Ovary (tissue), 9 donors: ENCODE results near the gene SNAP23. TPM values are rescaled to one million over a fixed set of nuclear protein-coding genes. Genes with fewer than 3 reads are reported as not detected.

ENCODE experiments used
- DNase-seq, 5 donors: peaks; one replicate each; pipeline ENCODE4 v3.0.0-alpha.2; 2019 to 2020
- H3K27ac ChIP-seq, 2 donors: fragments of 200-600 bp; one replicate each; pipeline versions ENCODE4 v1.5.1 to v1.8.0; 2019 to 2022
- H3K27me3 ChIP-seq: fragments of 200-600 bp; one replicate; pipeline ENCODE4 v1.8.0; 2022
- H3K36me3 ChIP-seq: fragments of 200-600 bp; sonication (generic); one replicate; pipeline ENCODE4 v1.5.1; 2019
- H3K4me1 ChIP-seq: one replicate; pipeline ENCODE4 v1.8.1; 2013; ENCODE audit warnings: mild to moderate bottlenecking, moderate library complexity; ENCODE audit not compliant: insufficient read depth
- H3K4me3 ChIP-seq: fragments of 200-600 bp; sonication (generic); one replicate; pipeline ENCODE4 v1.5.1; 2017
- H3K9me3 ChIP-seq, 2 donors: fragments of 200-600 bp in 1 of 2; sonication (generic) in 1 of 2; one replicate each; pipeline versions ENCODE4 v1.5.1 to v1.8.1; 2013 to 2019; ENCODE audit warnings: mild to moderate bottlenecking in 1 of 2, moderate library complexity in 1 of 2
- CTCF ChIP-seq, 3 donors: fragments of 450-650 bp in 2 of 3; fragments of 200-600 bp in 1 of 3; IDR thresholded peaks; one replicate each; pipeline versions ENCODE4 v1.5.1 to v1.8.0; 2016 to 2022; ENCODE audit warnings: antibody characterized with exemption in 3 of 3, mild to moderate bottlenecking in 1 of 3
- EP300 ChIP-seq: sonication (generic); formaldehyde crosslinking; IDR thresholded peaks from one replicate; pipeline ENCODE4 v1.6.1; 2017; ENCODE audit warnings: antibody characterized with exemption
- POLR2A ChIP-seq: fragments of 450-650 bp; IDR thresholded peaks from one replicate; pipeline ENCODE4 v1.6.1; 2017; ENCODE audit warnings: antibody characterized with exemption, mild to moderate bottlenecking, moderate library complexity
- WGBS, 3 donors: extraction: QIAGEN DNeasy Blood & Tissue Kit in 1 of 3; methylation state at CpG; one replicate each; pipeline versions ENCODE4 v1.1.5 to v1.1.7; 2013 to 2017; 5-methylcytosine and 5-hydroxymethylcytosine counted together
- intact Hi-C, 4 donors: fragments of 100-400 bp; cut with DNase I; formaldehyde crosslinking; loops; one replicate each; pipeline versions ENCODE4 v1.11.0 to v1.15.1; 2022 to 2023
- polyA plus RNA-seq, 2 donors: library from polyadenylated mRNA; stranded (reverse); fragments of 200-250 nt in 1 of 2; fragments of 350-450 nt in 1 of 2; fragmentation: Illumina TruSeq in 1 of 2; extraction: RNeasy Lipid Tissue Mini Kit (QIAGEN cat#74804) in 1 of 2; gene quantifications; one replicate each; pipeline ENCODE4 v1.2.3, GENCODE V29; 2013 to 2014
- total RNA-seq, 7 donors: library from RNA; depleted of rRNA in 2 of 7; stranded (reverse); fragments of >200 nt in 2 of 7; fragmentation: NEBNext Ultra II Directional in 3 of 7; extraction: Animal tissue kit (Norgen Biotek cat#: 25700) in 3 of 7; gene quantifications; one replicate each; pipeline versions ENCODE4 v1.1.0 to v1.2.4, GENCODE V29; 2016 to 2023
- donor health status: DM: no; HTN: no; CAD: no; lungs with moderate emphysema.
- donor health status: DM: no; HTN: no; CAD: no.
- donor health status: Bipolar disorder and iron deficiency.
- donor health status: DM: yes; HTN: yes; CAD: no.
- donor health status: DM: no; HTN: no; CAD: no.
- donor health status: DM: yes; HTN: yes; CAD: no.

Gene SNAP23
- total and polyA plus RNA-seq, 9 donors: 37.9 to 93.0 (median 53.0) TPM

- Histone ChIP-seq H3K36me3 (no peaks in the 10 kb centered on the region), H3K4me3 (no peak overlapping the region), H3K27me3 (no peaks in the 10 kb centered on the region), H3K4me1 (no peaks in the 10 kb centered on the region), H3K9me3 (no peaks in the 10 kb centered on the region), H3K27ac (no peak overlapping the region)
- WGBS, 3 donors: 56 to 73% (median 61%) methylated on average over 2 of the region's 2 CpGs
- TF ChIP-seq CTCF (IDR thresholded peaks at IDR 0.05) (no peak), POLR2A (no peak), EP300 (no peak)
- no peak for DNase-seq
- intact Hi-C loops: no loop called here
Observed at GRCh38 chr15:42474827-42475226, 20.6 kb upstream of the SNAP23 start.

DNA sequence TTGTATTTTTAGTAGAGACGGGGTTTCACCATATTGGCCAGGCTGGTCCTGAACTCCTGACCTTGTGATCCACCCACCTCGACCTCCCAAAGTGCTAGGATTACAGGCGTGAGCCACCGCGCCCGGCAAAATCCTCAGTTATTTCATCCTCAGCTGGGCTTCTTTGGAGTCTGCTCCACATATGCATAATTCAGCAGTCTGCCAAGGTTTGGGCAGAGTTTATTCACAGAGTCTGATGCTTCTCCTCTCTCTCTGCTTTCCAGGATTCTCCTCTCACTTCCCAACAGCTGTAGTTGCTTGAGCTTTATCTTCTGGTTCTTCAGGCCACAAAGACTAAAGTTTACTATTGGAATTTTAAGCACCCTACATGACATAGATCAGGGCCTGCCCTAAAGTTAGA is 12.7 kb upstream of the SNAP23 start:
- H3K4me3 ChIP-seq: no peak overlapping the region
- no peak overlapping the region for H3K27ac ChIP-seq
- TF ChIP-seq POLR2A (no peak), CTCF (IDR thresholded peaks at IDR 0.05) (no peak), EP300 (no peak)
- WGBS, 3 donors: 93 to 97% (median 94%) methylated on average over 6 of the region's 6 CpGs
- no peaks in the 10 kb centered on the region for H3K27me3 ChIP-seq
- no peak for DNase-seq
- H3K9me3 ChIP-seq: no peaks in the 10 kb centered on the region
- H3K36me3 ChIP-seq: no peaks in the 10 kb centered on the region
- intact Hi-C loops: no loop called here
- H3K4me1 ChIP-seq: no peaks in the 10 kb centered on the region

DNA sequence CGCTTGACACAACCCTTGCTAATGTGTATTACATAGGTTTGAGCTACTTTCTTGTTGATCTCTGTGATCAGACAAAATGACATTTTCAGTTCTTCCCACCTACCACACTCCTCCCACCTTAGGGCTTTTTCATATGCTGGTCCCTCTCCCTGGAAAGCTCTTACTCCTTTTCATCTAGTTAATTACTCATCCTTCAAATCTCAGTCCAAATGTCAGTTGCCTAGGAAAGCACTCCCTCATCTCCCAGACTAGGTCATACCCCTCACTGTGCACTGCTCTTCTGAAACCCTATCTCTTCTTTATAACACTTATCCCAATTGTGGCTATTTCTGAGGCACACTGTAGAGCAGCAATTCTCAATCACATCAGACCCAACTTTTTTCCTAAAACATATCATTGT is 11.8 kb upstream of the SNAP23 start:
- 91 to 95% (median 94%) methylated on average over 1 of the region's 1 CpG for WGBS, 3 donors
- intact Hi-C loops: no loop called here

DNA sequence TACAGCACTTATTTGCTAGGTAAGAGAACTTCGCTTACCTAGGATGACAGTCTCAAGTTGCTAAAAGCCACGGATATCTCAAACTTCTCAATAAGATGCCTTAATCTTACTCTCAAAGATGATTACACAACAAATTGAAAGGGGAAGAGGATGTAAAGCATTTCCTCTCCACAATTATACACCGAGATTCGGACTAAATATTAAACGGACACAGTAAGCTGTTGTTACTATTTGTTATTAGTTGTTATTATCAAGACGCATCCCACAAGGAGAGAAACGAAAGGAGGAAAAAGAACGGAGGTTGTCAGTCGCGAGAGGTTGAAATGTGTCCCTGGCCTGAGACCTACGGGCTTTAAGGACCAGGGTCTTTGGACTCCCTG is 5.2 kb upstream of the SNAP23 start:
- H3K36me3 ChIP-seq: no peaks in the 10 kb centered on the region
- H3K4me3 ChIP-seq: peak overlapping the region; percentile 49
- H3K27ac ChIP-seq: peak overlapping the region; percentile 85 to 87
- 1 to 3% (median 2%) methylated on average over 11 of the region's 11 CpGs for WGBS, 3 donors
- TF ChIP-seq POLR2A: no peak
- no peak for TF ChIP-seq EP300
- no peak for TF ChIP-seq CTCF (IDR thresholded peaks at IDR 0.05)
- H3K9me3 ChIP-seq: no peaks in the 10 kb centered on the region
- intact Hi-C loops: no loop called here
- no peaks in the 10 kb centered on the region for H3K27me3 ChIP-seq
- no peak for DNase-seq
- peaks cover 3% of the 10 kb centered on the region for H3K4me1 ChIP-seq

More for the DNA sequence above, 11.8 kb upstream of the SNAP23 start:
- Histone ChIP-seq H3K4me1 (no peaks in the 10 kb centered on the region), H3K27ac (no peak overlapping the region), H3K9me3 (no peaks in the 10 kb centered on the region), H3K27me3 (no peaks in the 10 kb centered on the region), H3K4me3 (no peak overlapping the region), H3K36me3 (no peaks in the 10 kb centered on the region)
- TF ChIP-seq CTCF (IDR thresholded peaks at IDR 0.05): no peak
- TF ChIP-seq POLR2A: no peak
- no peak for TF ChIP-seq EP300
- DNase-seq: no peak
